ENCODE measurements around the gene TLE2.
"Not testable (repeated sequence)": the region's sequence is repeated elsewhere in the genome, so short reads cannot be mapped to it uniquely, and the experiment has no call there.

TLE2 gene

DNA sequence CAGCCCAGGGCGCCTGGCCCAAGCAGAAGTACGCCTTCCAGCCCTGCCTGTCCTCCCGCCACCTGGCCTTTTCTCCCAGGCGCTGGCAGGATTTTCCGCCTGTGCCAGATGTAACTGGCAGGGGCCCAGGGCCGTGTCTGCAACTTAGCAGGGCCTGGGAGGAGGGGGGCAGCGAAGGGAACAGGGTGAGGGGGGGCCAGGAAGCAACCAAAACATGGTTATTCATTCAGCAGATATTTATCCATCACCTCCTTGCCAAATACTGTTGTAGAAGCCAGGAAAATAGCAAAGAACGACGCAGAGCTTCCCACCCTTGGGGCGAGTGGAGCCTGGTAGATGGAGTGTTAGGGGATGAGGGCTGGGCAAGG, 46.1 kb downstream of the TLE2 start:
- peak; percentile 93 for DNase-seq (ENCODE audit: low spot score)

DNA sequence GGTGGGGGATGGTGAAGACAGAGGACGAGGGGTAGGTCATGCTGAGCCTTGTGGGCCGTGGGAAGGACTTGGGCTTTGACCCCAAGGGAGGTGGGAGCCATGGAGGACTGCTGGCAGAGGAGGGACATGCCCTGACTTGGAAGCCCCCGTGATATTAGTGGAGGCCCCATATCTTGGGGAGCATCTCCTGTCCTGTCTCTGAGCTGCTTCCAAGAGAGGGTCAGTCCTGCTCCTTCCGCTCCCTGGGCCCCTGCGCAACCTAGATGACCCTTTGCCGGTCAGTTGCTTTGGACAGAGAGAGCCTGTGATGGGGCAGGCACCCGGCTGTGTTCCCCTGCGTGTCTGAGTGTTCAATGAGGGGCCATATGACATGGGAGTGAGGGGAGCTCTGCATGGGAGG, 46.5 kb downstream of the TLE2 start:
- DNase-seq (ENCODE audit: low spot score): no peak

DNA sequence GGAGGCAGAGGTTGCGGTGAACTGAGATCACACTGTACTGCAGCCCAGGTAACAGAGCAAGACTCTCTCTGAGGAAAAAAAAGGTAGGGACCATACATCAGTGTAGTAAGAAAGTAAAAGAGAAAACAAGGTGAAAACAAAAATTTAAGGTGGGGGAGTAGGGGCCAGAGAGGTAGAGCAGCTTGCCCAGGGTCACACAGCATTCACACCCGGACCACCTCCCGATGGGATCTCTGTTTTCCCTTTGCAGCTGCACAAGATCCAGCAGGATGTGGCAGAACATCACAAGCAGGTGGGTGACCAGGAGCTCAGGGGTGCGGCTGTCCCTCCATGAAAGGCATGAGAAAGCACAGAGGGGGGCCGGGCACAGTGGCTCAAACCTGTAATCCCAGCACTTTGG, 47.2 kb downstream of the TLE2 start:
- DNase-seq (ENCODE audit: low spot score): no peak

DNA sequence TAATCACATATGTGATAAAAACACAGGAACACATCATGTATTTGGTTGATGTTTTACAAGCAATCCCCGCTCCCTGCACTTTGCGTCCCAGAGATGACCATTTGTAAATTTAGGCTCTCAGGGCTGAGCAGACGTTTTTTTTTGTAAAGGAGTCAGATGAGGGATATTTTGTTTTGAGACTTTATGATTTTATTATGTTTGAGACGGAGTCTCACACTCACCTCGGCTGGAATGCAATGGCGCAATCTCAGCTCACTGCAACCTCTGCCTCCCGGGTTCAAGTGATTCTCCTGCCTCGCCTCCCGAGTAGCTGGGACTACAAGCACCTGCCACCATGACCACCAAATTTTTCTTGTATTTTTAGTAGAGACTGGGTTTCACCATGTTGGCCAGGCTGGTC, 50.3 kb downstream of the TLE2 start:
- DNase-seq (ENCODE audit: low spot score): no peak

DNA sequence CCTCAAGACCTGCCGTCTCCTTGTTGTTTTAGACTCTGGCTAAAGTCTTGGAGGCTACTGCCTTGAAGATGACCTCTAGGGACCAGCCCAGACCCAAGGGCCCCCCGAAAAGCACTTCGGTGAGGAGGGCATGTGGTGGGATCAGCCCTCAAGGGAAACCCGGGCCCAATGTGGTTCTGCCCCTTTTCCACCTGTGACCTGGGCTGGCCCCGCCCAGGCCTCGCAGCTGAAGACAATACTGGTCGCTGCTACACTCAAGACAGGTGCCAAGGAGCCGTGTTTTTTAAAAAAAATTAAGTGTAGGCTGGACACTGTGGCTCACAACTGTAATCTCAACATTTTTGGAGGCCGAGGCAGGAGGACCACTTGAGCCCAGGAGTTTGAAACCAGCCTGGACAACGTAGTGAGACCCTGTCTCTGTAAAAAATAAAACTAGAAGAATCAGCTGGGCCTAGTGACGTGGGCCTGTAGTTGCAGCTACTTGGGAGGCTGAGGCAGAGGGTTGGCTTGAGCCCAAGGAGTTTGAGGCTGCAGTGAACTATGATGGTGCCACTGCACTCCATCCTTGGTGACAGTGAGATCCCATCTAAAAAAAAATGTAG, 50.8 kb downstream of the TLE2 start:
- no peak for DNase-seq (ENCODE audit: low spot score)

DNA sequence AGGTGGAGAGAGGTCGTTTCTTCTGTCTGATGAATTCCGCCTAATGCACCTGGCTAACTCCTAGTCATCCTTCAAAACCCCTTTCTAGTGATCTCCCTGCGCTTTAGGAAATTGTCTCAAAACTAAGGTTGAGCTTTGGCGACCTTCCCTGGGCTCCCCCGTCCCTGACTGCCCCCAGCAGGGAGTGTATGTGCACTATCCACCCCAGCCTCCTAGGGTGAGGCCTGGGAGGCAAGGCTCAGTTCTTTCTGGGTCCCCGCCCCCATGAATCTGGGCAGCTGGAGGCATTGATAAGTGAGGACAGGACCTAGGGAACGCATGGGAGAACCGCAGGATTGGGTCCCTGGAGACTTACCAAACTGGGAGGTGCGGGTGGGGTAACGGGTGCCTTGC, 51.3 kb downstream of the TLE2 start:
- no peak for DNase-seq (ENCODE audit: low spot score)

DNA sequence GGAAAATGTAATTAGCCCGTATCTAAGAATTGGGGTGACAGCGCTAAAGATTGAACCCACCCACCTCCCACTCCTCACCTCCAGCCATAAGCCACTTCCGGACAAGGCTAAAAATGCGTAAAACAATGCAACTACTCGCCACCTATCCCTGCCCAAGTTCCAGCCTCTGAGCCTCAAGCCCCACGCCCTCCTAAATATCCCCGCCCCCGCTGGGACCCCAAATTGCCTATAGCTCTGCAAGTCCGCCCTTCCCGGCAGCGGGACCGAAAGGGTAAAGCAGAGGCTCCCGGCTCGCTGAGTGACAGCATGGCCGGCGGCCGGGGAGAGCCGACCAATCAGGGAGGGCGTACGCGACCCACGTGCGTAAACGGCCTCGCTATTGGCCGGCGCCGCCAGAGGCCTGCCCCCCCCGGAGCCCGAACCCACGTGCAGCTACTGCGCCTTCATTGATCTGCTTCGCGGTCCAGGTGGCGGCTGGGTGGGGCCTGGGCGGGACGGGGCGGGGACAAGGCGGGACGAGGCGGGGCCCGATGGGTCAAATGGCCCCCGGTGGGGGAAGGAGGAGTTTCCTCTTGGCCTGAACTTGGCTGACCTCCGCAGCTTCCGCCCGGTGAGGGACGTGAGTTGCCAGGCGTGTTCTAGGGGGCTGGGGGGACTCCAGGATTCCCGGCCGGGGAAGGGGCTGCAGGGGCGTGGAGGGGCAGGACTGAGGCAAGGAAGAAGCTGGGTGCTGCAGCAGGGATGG, 51.9 kb downstream of the TLE2 start, which contains the start of gene TLE6:
Gene TLE6 (plus strand): TSS at position 564 of the 745 bp plus-strand sequence. CDS start 670 bp downstream, outside the sequence.
- peak; percentile 99 for DNase-seq (ENCODE audit: low spot score)

DNA sequence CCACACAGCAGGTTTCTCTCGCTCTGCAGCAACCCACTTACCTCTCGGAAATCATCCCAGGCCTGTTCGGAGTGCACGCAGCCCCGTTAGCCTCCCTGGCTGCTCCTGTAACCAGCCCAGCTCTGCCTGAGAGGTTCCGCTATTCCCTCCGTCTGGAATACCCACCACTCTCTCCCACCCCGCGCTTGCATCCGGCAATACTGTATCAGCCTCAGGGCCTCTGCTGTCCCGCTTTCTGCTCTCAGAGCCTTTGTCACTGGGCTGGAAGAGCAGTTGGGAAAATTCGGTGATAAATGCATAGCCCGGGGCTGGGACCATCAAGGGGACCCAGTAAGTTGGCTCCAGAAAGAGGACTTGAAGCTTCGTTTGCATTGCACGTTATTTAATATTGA, 52.5 kb downstream of the TLE2 start:
- no peak for DNase-seq (ENCODE audit: low spot score)

DNA sequence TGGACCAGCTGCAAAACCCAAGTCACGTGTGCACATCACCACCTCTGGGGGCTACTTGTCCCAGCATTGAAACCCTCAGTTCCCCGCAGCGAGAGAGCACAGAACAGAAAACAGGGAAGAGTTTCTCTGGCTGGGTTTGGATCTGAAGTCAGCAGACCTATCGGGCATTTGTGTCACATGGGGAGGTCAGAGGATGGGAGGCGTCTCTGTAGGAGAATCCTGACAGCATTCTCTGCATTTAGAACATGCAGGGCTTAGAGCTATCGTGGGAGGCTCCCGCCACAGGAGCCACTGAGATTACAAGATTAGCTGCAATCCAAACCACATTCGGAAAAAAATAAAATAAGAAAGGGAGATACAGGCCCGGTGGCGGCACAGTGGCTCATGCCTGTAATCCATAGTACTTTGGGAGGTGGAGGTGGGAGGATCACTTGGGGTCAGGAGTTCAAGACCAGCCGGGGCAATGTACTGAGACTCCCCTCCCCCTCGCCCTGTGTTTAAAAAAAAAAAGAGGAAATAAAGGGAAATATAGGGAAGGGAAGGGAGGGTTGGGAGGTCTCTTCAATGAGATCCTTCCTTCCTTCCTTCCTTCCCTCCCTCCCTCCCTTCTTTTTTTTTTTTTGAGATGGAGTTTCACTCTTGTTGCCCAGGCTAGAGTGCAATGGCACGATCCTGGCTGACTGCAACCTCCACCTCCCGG, 54.6 kb downstream of the TLE2 start:
- DNase-seq (ENCODE audit: low spot score): no peak

DNA sequence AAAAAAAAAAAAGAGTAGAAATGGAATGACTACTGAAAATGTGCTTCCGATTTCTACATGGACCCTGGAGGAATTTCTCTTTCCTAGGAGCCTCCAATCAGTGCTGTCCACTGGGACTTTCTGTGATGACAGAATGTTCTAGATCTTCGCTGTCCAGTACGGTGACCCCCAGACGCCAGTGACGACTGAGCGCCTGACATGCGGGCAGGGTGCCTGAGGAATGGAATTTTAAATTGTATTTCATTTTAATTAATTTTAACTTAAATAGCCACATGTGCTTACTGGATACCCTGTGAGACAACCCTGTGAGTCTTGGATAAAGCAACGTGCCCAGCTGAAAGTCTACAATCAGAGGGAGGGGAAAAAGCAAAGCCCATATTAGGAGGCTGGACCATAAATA, 55.9 kb downstream of the TLE2 start:
- DNase-seq (ENCODE audit: low spot score): no peak

DNA sequence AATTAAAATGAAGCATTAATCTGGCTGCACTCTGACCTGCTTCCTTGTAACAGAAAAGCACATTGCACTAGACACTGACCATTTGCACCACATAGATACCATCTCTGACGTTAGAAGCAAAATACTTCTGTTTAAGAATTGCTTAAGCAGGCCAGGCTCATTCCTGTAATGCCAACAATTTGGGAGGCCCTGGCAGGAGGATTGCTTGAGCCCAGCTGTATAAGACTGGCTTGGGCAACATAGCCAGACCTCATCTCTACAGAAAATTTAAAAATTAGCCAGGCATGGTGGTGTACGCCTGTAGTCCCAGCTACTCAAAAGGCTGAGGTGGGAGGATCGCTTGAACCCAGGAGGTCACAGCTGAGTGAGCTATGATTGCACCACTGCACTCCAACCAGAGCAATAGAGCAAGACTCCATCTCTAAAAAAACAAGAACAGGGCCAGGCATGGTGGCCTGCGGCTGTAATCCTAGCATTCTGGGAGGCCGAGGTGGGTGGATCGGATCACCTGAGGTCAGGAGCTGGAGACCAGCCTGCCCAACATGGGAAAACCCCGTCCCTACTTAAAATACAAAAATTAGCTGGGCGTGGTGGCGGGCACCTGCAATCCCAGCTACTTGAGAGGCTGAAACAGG, 58.8 kb downstream of the TLE2 start:
- DNase-seq (ENCODE audit: low spot score): no peak

DNA sequence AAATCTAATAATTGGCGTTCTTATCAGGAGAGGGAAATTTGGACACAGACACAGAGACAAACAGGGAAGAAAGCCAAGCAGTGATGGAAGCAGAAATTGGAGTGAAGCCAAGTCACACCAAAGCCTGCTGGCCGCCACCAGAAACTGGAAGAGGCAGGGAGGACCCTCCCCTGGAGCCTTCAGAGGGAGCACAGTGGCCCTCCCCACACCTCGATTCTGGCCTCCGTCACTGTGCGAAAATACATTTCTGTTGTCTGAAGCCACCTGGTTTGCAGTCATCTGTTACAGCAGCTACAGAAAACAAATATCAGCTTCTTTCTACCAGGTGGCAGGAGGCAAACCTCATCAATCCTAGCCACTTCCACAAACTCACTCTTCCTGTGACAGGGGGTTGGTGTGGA, 60.0 kb downstream of the TLE2 start:
- no peak for DNase-seq (ENCODE audit: low spot score)

DNA sequence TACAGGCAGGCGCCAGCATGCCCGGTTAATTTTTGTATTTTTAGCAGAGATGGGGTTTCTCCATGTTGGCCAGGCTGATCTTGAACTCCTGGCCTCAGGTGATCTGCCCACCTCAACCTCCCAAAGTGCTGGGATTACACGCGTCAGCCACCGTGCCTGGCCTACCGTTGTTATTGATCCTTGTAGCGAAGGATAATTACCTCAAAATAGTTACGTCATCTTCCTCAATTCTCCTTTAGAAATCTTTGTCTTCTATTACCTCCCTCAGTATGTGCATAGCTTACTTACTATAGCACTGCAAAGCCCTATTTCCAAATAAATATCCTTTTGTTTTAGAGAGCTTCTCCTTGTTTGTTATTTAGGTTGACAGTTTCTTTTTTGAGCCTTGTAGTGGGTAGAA, 61.1 kb downstream of the TLE2 start:
- DNase-seq (ENCODE audit: low spot score): no peak

DNA sequence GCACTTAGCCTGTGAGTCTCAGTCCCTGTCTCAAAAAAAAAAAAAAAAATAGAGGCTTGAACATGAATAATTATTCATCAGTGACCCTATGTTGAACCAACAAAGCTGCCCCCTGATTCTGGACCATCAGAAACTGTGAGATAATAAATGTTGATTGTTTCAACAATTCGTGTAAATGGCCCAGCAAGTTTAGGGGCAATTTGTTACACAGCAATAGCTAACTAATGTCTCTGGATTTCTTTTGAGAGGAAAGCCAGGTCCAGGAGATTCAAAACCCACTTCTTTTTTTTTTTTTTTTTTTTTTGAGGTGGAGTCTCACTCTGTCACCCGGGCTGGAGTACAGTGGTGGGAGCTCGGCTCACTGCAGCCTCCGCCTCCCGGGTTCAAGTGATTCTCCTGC, 64.2 kb downstream of the TLE2 start:
- DNase-seq (ENCODE audit: low spot score): no peak

DNA sequence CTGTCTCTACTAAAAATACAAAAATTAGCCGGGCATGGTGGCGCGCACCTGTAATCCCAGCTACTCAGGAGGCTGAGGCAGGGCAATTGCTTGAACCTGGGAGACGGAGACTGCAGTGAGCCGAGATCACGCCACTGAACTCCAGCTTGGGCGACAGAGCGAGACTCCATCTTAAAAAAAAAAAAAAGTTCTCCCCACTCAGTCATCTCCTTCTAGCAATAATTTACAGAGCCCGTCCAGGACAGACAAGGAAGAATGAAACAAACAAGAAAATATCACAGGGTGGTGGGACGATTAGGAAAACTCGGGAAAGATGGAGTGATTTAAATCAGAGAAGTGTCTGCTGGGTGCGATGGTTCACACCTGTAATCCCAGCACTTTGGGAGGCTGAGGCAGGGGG, 65.4 kb downstream of the TLE2 start:
- DNase-seq (ENCODE audit: low spot score): not testable (repeated sequence)

DNA sequence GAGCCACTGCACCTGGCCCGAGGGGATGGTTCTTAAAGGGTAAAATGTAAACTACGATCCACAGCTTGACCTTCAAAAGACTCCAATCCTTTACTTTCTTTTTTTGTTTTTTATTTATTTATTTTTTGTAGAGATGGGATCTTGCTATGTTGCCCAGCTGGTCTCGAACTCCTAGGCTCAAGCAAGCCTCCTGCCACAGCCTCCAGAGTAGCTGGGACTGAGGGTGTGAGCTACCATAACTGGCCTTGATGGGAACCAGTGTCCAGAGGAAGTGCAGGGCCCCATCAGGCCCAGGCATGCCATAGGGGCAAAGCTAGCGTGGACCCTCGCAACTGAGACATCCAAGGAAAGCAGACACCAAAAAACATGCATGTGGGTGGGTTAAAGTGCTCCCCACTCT, 66.0 kb downstream of the TLE2 start:
- DNase-seq (ENCODE audit: low spot score): no peak

DNA sequence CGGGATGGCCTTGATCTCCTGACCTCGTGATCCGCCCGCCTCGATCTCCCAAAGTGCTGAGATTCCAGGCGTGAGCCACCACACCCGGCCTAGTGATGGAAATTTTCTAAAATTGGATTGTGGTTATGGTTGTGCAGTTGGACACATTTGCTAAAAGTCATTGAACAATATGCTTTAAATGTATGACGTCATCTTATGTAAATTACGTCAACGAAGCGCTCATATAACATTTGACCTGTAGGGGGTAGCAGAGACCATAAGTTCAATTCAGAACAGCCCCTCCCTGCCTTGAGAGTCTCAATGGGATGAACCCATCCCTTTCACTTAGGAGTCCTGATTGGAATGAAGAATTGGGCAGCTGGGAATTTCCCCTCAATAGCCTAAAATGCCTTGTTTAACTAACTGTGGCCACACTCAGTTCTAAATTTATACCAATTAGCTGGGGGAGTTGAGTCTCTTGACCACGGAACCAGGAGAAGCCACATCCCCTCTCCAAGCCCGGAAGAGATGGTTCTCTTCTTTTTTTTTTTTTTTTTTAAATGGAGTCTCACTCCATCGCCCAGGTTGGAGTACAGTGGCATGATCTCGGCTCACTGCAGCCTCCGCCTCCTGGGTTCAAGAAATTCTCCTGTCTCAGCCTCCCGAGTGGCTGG, 66.9 kb downstream of the TLE2 start:
- DNase-seq (ENCODE audit: low spot score): peak; percentile 71

DNA sequence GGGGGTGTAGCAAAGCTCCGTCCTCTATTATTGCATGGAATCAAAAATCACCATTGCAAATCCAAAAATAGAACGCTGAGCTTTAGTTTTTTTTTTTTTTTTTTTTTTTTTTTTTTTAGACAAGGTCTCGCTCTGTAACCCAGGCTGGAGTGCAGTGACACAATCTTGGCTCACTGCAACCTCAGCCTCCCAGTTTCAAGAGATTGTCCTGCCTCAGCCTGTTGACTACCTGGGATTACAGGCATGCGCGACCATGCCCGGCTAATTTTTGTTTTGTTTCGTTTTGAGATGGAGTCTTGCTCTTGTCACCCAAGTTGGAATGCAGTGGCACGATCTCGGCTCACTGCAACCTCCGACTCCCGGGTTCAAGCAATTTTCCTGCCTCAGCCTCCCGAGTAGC, 69.0 kb downstream of the TLE2 start:
- no peak for DNase-seq (ENCODE audit: low spot score)

DNA sequence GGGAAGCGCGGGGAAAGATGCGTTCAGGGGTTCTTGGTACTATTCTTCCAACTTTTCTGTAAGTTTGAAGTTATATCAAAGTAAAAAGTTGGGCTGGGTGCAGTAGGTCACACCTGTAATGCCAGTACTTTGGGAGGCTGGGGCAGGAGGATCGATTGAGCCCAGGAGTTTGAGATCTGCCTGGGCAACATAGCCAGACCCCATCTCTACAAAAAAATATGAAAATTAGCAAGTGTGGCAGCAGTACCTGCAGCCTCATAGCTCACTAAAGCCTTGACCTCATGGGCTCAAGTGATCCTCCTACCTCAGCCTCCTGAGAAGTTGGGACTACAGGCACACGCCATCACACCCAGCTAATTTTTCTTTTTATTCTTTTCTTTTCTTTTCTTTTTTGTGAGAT, 71.9 kb downstream of the TLE2 start:
- DNase-seq (ENCODE audit: low spot score): no peak

DNA sequence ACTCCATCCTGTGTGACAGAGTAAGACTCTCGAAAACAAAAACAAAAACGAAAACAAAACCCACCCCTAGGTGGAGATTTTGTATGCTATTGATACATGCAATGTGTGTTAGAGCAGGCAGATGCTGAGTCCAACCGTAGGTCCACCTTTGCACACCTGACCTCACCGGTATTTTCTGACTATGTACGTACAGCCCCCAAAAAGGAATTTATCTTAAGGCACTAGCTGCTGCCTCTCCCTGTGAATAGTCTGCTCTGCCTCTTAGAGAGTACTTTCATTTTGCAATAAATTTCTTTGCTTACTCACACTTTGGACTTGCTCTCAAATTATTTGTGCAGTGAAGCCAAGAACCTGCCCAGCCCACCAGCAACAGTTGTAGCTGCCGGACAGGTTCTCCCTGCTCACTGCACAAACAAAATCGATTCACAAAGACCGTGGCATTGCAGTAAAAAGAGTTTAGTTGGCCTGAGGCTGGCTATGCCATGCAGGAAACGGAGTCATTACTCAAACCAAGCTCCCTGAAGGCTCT, 76.1 kb downstream of the TLE2 start:
- DNase-seq (ENCODE audit: low spot score): no peak

DNA sequence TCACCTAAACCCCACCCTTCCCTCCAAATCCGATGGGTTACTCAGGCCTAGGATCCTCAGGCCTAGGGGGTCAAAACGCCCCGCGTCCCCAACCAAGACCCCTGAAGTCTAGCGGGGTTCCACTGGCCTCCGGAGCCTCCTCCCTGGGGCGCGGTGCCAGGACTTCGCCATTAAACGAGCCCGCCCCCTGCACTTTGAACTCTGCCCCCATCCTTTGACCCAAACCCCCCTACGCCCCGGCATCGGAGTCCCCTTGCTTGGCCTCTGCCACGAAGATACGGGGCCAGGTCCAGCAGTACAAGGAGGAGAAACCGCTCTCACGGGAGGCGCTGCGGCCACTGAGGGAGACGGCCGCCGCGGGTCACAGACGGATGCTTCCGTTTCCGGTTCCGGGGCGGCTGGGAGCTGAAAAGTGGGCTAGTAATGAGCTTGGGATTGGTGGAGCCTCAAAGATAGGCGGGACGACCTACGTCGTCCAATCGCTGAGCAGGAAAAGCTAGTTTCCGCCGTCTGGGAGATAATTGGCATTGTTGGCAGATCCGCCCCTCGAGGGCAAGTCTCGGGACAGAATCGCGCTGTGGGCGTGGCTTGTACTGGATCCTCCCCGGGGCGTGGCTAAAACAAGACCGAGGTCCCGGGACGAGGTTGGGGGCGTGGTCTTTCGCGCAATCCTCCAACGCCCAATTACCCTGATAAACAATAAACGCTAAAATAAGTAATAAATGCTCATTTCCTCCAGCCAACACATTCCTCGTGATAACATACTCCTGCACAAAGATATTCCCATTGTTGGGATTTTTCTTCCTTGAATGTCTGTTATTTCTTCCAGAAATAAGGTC, 78.6 kb downstream of the TLE2 start:
- peak; percentile 100 for DNase-seq (ENCODE audit: low spot score)

Data from AG08395 (cell line).